Middle frontal gyrus (tissue), 1 donor: Measurements from ENCODE around the gene IMPACT.
A peak's percentile ranks its signal among the peaks of the same experiment; 100 is the strongest.

Source experiments
- DNase-seq: peaks from one replicate; pipeline ENCODE4 v3.0.0-alpha.2; 2015; ENCODE audit warnings: low spot score; ENCODE audit errors: extremely low spot score

Gene IMPACT

DNA sequence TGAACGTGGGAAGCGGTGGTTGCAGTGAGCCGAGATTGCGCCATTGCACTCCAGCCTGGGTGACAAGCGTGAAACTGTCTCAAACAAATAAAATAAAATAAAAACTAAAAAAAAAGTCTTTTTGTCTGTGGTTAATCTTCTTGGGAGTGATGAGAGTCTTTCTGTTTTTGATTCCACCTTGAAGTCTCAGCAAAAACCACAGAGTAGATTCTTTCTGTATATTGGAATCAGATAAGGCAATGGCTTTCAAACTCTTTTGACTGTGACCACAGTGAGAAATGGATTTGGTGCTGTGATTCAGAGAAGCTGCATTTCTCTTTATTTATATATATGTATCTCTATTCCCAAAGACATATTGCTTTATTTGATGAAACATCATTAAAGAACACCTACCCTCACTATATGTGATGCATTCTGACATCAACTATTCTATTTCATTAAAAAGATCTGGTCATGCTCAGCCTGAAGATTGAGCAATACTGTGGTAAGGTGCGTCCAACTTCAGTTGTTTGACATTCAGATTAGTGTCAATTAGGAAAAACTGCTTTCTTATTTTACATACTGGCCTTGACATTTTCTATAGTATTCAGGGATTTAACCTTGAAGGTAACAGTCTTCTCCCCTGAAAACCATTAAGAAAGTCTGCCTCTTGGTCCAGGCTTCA is 49.6 kb downstream of the IMPACT start:
- no peak for DNase-seq

DNA sequence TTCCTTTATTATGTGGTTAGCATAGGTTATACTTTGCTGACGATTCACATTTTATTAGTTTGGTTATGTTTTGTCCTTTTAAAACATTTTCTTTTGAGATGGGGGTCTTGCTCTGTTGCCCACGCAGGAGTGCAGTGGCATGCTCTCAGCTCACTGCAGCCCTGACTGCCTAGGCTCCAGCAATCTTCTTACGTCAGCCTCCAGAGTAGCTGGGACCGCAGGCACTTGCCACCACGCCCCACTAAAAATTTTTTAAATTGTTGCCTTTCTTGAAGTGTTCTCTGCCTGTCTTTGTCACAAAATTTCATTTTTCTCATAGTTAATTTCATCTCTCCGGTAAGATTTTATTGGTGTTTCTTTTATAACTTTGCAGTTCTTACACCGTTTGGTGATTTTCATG is 52.9 kb downstream of the IMPACT start:
- no peak for DNase-seq

DNA sequence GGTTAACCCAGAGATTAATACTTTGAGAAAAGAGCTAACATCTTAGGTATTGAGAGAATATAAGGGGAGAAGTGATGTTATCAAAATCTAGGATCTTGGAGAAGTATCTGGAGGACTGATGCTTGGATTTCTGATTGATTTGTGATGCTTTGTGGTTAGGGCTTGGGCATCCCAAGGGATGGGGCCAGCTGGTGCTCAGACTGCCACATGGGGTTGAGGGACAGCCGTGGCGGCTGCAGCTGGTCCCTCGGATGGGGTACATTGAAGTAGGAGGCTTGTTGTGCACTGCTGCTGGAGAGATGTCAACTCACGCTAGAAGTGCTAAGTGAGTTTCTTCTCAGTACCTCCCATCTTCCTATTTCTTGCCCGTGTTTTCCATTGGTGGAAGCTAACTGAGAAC is 56.4 kb downstream of the IMPACT start:
- DNase-seq = no peak

DNA sequence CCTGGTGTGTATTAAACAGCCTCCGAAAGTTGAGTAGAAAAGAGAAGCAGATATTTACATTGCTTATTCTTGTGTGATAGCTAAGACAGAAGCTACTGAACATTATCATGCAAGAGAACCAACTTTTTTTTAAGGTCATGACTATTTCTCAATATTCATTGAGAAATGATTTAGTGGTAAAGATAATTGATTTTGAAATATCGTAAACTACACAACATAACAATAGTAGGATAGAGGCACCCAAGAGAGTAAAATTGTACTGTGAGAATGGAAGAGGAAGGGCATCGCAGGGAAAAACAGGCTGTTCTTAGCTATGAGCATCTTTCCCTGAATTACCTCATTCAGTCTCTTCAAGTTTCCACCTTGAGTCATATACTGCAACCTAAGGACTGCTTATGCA is 59.2 kb downstream of the IMPACT start:
- no peak for DNase-seq

- no peak for DNase-seq
Measured at GRCh38 chr18:24486684-24487083, 60.2 kb downstream of the IMPACT start.

GRCh38 chr18:24488824-24489493 is 62.5 kb downstream of the IMPACT start:
- DNase-seq = peak; percentile 47

- no peak for DNase-seq
Measured at GRCh38 chr18:24490539-24490938, 64.1 kb downstream of the IMPACT start.

- DNase-seq = no peak
Measured at GRCh38 chr18:24491927-24492834, 65.7 kb downstream of the IMPACT start.

DNA sequence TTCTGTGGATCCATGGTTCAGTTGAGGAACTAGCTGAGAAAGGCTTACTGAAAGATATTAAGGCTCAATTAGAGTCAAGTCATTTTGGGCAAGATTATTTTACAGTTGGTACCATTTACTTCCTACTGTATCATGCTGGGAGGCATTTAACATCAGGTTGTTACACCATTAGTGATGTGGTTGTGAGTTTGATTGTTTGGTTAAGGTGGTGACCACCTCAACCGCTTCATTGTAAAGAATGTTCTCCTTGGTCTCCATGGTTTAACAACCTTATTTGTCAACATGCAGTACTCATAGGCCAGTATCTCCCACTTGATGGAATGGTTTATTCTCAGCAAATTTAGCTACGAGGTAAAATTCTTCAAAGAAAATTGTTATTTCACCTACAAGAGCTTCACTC is 68.1 kb downstream of the IMPACT start:
- DNase-seq = no peak

GRCh38 chr18:24497031-24497754 is 70.7 kb downstream of the IMPACT start:
- DNase-seq = peak; percentile 44

DNA sequence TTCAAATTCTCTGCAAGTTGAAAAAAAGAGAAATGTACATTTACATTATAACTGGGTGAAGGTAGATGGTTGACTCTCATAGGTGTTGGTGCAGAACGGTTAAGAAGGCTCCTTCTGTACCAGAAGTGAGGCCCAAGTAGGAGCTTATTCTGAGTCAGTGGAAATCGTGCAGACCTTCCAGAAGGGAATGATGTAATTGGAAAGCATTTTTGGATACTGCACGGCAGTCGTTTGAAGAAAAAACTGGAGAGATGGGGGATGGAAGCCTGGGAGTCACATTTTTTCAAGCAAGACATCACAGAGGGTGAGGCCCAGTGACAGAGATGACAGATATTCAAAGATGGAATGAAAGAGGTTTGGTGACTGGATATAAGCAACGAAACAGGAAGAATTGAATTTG is 73.3 kb downstream of the IMPACT start:
- no peak for DNase-seq

DNA sequence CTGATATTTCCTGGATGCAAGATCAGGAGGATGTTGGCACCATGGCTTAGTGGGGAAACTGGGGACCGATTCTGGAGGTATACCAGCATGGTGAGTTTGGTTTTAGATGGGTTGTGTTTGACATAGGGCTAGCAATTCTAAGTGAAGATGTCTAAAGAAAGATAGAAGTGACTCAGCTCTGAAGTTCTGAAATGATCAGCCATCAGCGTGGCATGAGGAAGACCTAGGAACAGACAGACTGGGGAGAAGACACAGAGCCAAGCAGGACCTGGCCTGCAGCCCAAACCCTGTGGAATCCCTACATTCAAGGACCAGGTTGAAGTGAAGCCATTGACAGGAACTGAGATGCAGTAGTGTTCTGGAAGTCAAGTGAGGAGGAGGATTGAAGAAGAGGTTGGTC is 73.7 kb downstream of the IMPACT start:
- DNase-seq = no peak

DNA sequence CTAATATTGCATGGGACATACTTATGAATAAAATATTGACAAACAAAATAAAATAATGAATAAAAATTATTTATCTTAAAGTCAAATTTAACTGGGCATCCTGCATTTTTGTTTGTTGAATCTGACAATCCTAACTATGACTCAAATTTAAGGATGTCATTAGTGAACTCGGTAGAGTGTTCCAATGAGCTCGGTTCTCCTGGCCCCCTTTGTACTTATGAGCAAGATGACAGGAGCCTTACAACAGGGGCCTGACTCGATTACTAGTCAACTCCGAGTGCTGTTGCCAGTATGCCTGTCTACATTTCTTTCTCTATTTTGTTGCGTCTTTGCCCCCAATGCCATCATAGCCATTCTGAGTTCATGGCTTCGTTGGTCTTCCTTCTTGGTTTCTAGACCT is 74.3 kb downstream of the IMPACT start:
- no peak for DNase-seq

- DNase-seq = no peak
Measured at GRCh38 chr18:24502667-24503523, 76.4 kb downstream of the IMPACT start.
